Left lung (tissue), 10 donors: ENCODE data around the gene RNF125. TPM values are rescaled to one million over a fixed set of nuclear protein-coding genes. Genes with fewer than 3 reads are reported as not detected.

Experiments used
- ATAC-seq: fragments of 200-7000 bp; cut with Tn5 transposase; one replicate; pipeline ENCODE4 v1.9.1; 2020; ENCODE audit warnings: moderate library complexity
- DNase-seq, 4 donors: peaks; one replicate each; pipeline ENCODE4 v3.0.0-alpha.2; 2013 to 2020
- H3K27ac ChIP-seq, 2 donors: fragments of 200-600 bp; sonication (generic) in 1 of 2; one replicate each; pipeline versions ENCODE4 v1.5.0 to v1.8.0; 2020 to 2021
- H3K27me3 ChIP-seq, 2 donors: fragments of 200-600 bp; sonication (generic) in 1 of 2; one replicate each; pipeline versions ENCODE4 v1.5.0 to v1.8.0; 2020 to 2021
- H3K36me3 ChIP-seq, 2 donors: fragments of 200-600 bp; sonication (generic) in 1 of 2; one replicate each; pipeline versions ENCODE4 v1.5.0 to v1.8.0; 2020 to 2021
- H3K4me1 ChIP-seq, 2 donors: fragments of 200-600 bp; one replicate each; pipeline ENCODE4 v1.8.0; 2021
- H3K4me3 ChIP-seq, 2 donors: fragments of 200-600 bp; sonication (generic) in 1 of 2; one replicate each; pipeline versions ENCODE4 v1.5.0 to v1.8.0; 2020 to 2021; ENCODE audit warnings: mild to moderate bottlenecking in 1 of 2
- H3K9me3 ChIP-seq, 2 donors: fragments of 200-600 bp; sonication (generic) in 1 of 2; one replicate each; pipeline versions ENCODE4 v1.5.0 to v1.8.0; 2020 to 2021
- intact Hi-C, 2 donors: fragments of 100-400 bp; cut with DNase I; formaldehyde crosslinking; loops; one replicate each; pipeline versions ENCODE4 v1.11.2 to v1.14.2; 2022
- polyA plus RNA-seq, 6 donors: library from polyadenylated mRNA; unstranded; fragments of 120-200 nt; gene quantifications; one replicate each; pipeline ENCODE4 v1.2.1, GENCODE V29; 2013; ENCODE audit not compliant: insufficient read length in 6 of 6
- total RNA-seq, 2 donors: library from RNA; stranded (reverse); fragmentation: NEBNext Ultra II Directional; extraction: Animal tissue kit (Norgen Biotek cat#: 25700); gene quantifications; one replicate each; pipeline ENCODE4 v1.2.1, GENCODE V29; 2021
- TF ChIP-seq, protein P1 (sequence below), 2 donors: fragments of 200-600 bp; sonication (generic) in 1 of 2; IDR thresholded peaks; one replicate each; pipeline versions ENCODE4 v1.5.0 to v1.8.0; 2021; ENCODE audit warnings: antibody characterized with exemption in 2 of 2
- donor health status: DM: no; HTN: yes; CAD: no.
- donor health status: DM: no; HTN: no; CAD: no.

RNF125 gene
- total and polyA plus RNA-seq, 8 donors: 4.3 to 9.7 (median 8.1) TPM

DNA sequence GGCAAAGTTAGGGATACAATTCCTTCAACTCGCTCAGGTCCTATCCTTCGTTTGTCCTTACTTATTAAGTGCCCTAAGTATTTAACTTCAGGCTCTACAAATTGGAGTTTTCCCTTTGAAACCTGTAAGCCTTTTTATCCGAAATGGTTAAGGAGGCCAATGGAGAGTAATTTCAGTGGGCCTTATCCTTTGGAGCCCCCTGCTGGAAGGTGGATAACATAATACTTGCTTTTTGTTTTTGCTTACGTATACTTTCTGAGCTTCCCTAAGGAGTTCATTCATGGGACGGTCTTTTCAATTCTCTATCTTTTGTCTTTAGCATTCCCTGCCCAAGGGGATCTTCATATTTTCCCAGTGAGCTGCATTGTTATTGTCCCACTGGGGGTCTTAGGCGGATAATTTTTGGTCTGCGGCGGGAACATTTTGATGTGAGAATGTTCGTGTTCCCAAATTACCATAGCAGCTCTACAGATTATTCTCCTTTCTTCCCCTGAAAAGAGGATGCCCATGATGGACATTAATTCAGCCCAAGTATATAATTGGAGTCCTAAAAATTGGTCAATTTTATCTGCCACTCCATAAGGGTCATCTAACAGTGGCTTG is 41.3 kb upstream of the RNF125 start:
- no peaks in the 10 kb centered on the region for H3K27me3 ChIP-seq
- no peaks in the 10 kb centered on the region for H3K36me3 ChIP-seq
- ATAC-seq: peak; percentile 64
- intact Hi-C loops: no loop called here
- peaks cover 0 to 45% of the 10 kb centered on the region in 2 donors for H3K9me3 ChIP-seq
- no peak overlapping the region for H3K27ac ChIP-seq
- TF ChIP-seq, protein P1, sequence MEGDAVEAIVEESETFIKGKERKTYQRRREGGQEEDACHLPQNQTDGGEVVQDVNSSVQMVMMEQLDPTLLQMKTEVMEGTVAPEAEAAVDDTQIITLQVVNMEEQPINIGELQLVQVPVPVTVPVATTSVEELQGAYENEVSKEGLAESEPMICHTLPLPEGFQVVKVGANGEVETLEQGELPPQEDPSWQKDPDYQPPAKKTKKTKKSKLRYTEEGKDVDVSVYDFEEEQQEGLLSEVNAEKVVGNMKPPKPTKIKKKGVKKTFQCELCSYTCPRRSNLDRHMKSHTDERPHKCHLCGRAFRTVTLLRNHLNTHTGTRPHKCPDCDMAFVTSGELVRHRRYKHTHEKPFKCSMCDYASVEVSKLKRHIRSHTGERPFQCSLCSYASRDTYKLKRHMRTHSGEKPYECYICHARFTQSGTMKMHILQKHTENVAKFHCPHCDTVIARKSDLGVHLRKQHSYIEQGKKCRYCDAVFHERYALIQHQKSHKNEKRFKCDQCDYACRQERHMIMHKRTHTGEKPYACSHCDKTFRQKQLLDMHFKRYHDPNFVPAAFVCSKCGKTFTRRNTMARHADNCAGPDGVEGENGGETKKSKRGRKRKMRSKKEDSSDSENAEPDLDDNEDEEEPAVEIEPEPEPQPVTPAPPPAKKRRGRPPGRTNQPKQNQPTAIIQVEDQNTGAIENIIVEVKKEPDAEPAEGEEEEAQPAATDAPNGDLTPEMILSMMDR (IDR thresholded peaks at IDR 0.05): peak; percentile 42 to 54
- no peaks in the 10 kb centered on the region for H3K4me1 ChIP-seq
- peak in 1 of 4 donors; percentile 20 for DNase-seq
- H3K4me3 ChIP-seq: no peak overlapping the region

DNA sequence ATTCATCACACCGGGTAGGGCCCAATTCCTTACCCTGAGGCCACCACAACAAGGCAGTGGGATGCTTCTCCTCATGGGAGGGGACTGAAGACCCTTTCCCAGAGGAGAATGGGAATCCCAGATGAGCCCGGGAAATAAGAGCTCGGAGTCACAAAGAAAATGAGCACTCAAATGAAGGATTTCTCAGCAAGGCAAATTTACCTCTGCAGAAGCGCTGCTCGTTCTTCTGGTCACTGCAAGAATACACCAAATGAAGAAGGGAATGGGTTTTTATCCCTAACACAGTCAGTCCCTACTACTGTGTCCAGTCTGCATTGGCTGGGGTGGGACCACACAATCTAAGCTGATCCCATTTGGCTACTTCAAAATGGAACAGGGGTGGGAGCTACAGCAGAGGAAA is 40.0 kb upstream of the RNF125 start:
- Histone ChIP-seq H3K9me3 (peaks cover 0 to 33% of the 10 kb centered on the region in 2 donors), H3K27ac (no peak overlapping the region)
- TF ChIP-seq, protein P1 (IDR thresholded peaks at IDR 0.05): no peak

DNA sequence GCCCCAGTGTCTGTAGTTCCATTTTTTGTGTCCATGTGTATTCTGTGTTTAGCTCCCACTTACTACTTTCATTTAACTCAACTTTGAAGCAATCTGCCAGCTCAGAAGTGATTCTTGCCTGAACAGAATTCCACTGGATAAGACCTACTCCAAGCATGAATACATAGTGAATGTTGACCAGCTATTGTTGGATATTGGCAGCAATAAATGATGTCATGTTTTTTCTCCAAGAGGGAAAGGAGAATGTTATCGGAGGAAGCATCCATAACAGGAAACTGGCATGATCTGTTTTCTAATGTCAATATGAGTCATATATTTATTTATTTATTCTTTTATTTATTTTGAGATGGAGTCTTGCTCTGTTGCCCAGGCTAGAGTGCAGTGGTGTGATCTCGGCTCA is 38.9 kb upstream of the RNF125 start:
- ATAC-seq (no peak), DNase-seq (no peak)
- TF ChIP-seq, protein P1 (IDR thresholded peaks at IDR 0.05): no peak
- H3K4me3 ChIP-seq: no peak overlapping the region
- no peak overlapping the region for H3K27ac ChIP-seq
- no peaks in the 10 kb centered on the region for H3K4me1 ChIP-seq
- H3K27me3 ChIP-seq: no peaks in the 10 kb centered on the region
- intact Hi-C loops: no loop called here
- peaks cover 0 to 22% of the 10 kb centered on the region in 2 donors for H3K9me3 ChIP-seq
- no peaks in the 10 kb centered on the region for H3K36me3 ChIP-seq

More for the DNA sequence above, 40.0 kb upstream of the RNF125 start:
- no peaks in the 10 kb centered on the region for H3K4me1 ChIP-seq
- DNase-seq (no peak), ATAC-seq (no peak)
- no peak overlapping the region for H3K4me3 ChIP-seq
- no peaks in the 10 kb centered on the region for H3K27me3 ChIP-seq
- no peaks in the 10 kb centered on the region for H3K36me3 ChIP-seq
- intact Hi-C loops: no loop called here

DNA sequence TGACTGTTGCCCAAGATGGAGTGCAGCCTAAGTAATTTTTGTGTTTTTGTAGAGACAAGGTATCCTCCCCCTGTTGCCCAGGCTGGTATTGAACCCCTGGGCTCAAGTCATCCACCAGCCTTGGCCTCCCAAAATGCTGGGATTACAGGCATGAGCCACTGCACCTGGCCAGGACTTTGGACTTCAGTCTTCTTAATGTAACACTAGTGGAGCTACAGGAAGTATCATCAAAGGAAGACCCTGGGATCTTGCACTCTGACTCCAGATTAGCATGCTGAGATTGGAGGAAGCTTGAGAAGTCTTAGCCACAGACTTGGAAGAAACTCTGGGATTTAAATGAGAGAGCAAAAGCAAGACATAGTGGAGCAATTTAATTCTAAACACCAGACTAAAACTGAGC is 37.8 kb upstream of the RNF125 start:
- Histone ChIP-seq H3K36me3 (no peaks in the 10 kb centered on the region), H3K9me3 (peaks cover 0 to 15% of the 10 kb centered on the region in 2 donors), H3K27me3 (no peaks in the 10 kb centered on the region), H3K4me3 (no peak overlapping the region), H3K4me1 (no peaks in the 10 kb centered on the region), H3K27ac (no peak overlapping the region)
- ATAC-seq (no peak), DNase-seq (no peak)
- intact Hi-C loops: no loop called here
- TF ChIP-seq, protein P1 (IDR thresholded peaks at IDR 0.05): no peak

DNA sequence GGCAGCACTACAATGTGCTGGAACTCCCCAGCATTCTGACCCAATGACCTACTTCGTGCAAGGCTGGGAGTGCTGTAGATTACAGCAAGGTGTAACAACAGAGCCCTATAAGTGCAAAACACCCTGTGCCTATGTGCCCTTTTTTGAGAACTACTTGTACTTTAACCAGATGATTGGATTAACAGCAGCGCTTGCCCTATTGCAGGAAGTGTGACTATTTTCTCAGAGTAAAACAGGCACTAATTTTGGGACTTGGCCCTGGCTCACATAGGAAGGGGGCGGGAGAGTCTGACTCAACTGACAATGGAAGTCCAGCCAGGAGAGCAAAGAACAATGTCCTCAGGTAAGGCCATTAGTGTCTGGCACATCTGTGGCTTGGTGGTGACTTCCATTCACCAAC is 35.6 kb upstream of the RNF125 start:
- ATAC-seq: no peak
- H3K9me3 ChIP-seq: peaks cover 0 to 12% of the 10 kb centered on the region in 2 donors
- H3K27ac ChIP-seq: no peak overlapping the region

More for the DNA sequence above, 35.6 kb upstream of the RNF125 start:
- TF ChIP-seq, protein P1 (IDR thresholded peaks at IDR 0.05): no peak
- intact Hi-C loops: no loop called here
- Histone ChIP-seq H3K36me3 (no peaks in the 10 kb centered on the region), H3K4me3 (no peak overlapping the region), H3K27me3 (no peaks in the 10 kb centered on the region), H3K4me1 (peaks cover 0 to 8% of the 10 kb centered on the region in 2 donors)
- DNase-seq: no peak
